ENCODE results near the gene PMS1. TPM values are rescaled to one million over a fixed set of nuclear protein-coding genes. Genes with fewer than 3 reads are reported as not detected.
A peak's percentile ranks its signal among the peaks of the same experiment; 100 is the strongest.

Gene PMS1
- total RNA-seq, 4 donors from 2014 or later: 6.9 to 12.0 (median 8.8) TPM

- in situ Hi-C loops (cut with MboI; ENCODE audit: low sequenced_read_pairs in 4 of 4) (no loop called here), intact Hi-C loops (cut with DNase I; ENCODE audit: low total_unique reads) (no loop called here)
- no peak overlapping the region for H3K4me3 ChIP-seq
- no peak for TF ChIP-seq CTCF (IDR thresholded peaks at IDR 0.05 in 4 of 5, conservative IDR thresholded peaks at IDR 0.05 in 1 of 5)
- no peak for TF ChIP-seq POLR2A (IDR thresholded peaks at IDR 0.05)
- no peaks in the 10 kb centered on the region for H3K27me3 ChIP-seq
- DNase-seq (no peak), ATAC-seq (no peak)
- H3K4me1 ChIP-seq: peaks cover 0 to 6% of the 10 kb centered on the region in 2 donors
- H3K9me3 ChIP-seq: no peaks in the 10 kb centered on the region
- no peak overlapping the region for H3K27ac ChIP-seq
- H3K36me3 ChIP-seq: peaks cover 0 to 14% of the 10 kb centered on the region in 2 donors
Measured at GRCh38 chr2:189819297-189819704, 35.1 kb downstream of the PMS1 start.

- no peak for TF ChIP-seq CTCF (IDR thresholded peaks at IDR 0.05 in 4 of 5, conservative IDR thresholded peaks at IDR 0.05 in 1 of 5)
- TF ChIP-seq POLR2A (IDR thresholded peaks at IDR 0.05): no peak
- peaks cover 6 to 19% of the 10 kb centered on the region in 2 donors for H3K4me1 ChIP-seq
- in situ Hi-C loops (cut with MboI; ENCODE audit: low sequenced_read_pairs in 4 of 4): no loop called here
- H3K27ac ChIP-seq: peak overlapping the region; percentile 50 to 67 (median 52)
- no peaks in the 10 kb centered on the region for H3K27me3 ChIP-seq
- DNase-seq (no peak), ATAC-seq (peak; percentile 97 to 99)
- H3K36me3 ChIP-seq: peaks cover 0 to 14% of the 10 kb centered on the region in 2 donors
- intact Hi-C loops (cut with DNase I; ENCODE audit: low total_unique reads): no loop called here
- no peaks in the 10 kb centered on the region for H3K9me3 ChIP-seq
- H3K4me3 ChIP-seq: no peak overlapping the region
Measured at GRCh38 chr2:189821953-189822748, 37.9 kb downstream of the PMS1 start.

- DNase-seq (no peak), ATAC-seq (peak in 1 of 2 donors; percentile 59)
- no peak for TF ChIP-seq POLR2A (IDR thresholded peaks at IDR 0.05)
- no peak for TF ChIP-seq CTCF (IDR thresholded peaks at IDR 0.05 in 4 of 5, conservative IDR thresholded peaks at IDR 0.05 in 1 of 5)
- in situ Hi-C loops (cut with MboI; ENCODE audit: low sequenced_read_pairs in 4 of 4): no loop called here
- Histone ChIP-seq H3K9me3 (no peaks in the 10 kb centered on the region), H3K27ac (peak overlapping the region in 2 of 4 donors; percentile 5 to 16), H3K36me3 (no peaks in the 10 kb centered on the region), H3K4me1 (peaks cover 6 to 19% of the 10 kb centered on the region in 2 donors), H3K4me3 (peak overlapping the region in 1 of 4 donors; percentile 6), H3K27me3 (no peaks in the 10 kb centered on the region)
- intact Hi-C loops (cut with DNase I; ENCODE audit: low total_unique reads): no loop called here
Measured at GRCh38 chr2:189824694-189825396, 40.6 kb downstream of the PMS1 start.

GRCh38 chr2:189826039-189826438, 41.8 kb downstream of the PMS1 start:
- TF ChIP-seq POLR2A (IDR thresholded peaks at IDR 0.05) (no peak), CTCF (IDR thresholded peaks at IDR 0.05 in 4 of 5, conservative IDR thresholded peaks at IDR 0.05 in 1 of 5) (no peak)
- Histone ChIP-seq H3K36me3 (no peaks in the 10 kb centered on the region), H3K9me3 (no peaks in the 10 kb centered on the region), H3K27ac (no peak overlapping the region), H3K4me1 (peaks cover 6 to 19% of the 10 kb centered on the region in 2 donors), H3K27me3 (no peaks in the 10 kb centered on the region), H3K4me3 (no peak overlapping the region)
- ATAC-seq: no peak
- intact Hi-C loops (cut with DNase I; ENCODE audit: low total_unique reads) (no loop called here), in situ Hi-C loops (cut with MboI; ENCODE audit: low sequenced_read_pairs in 4 of 4) (no loop called here)
- DNase-seq: no peak
